AG09319 (cell line): ENCODE data around the gene KLHDC8A.
"Not testable (repeated sequence)": the region's sequence is repeated elsewhere in the genome, so short reads cannot be mapped to it uniquely, and the experiment has no call there.

Experiments used
- DNase-seq: peaks from one replicate; pipeline ENCODE4 v3.0.0-alpha.2; 2010; ENCODE audit warnings: low read depth; ENCODE audit errors: extremely low read depth
- TF ChIP-seq, protein P1 (sequence below): IDR thresholded peaks from 2 replicates; pipeline ENCODE4 v1.5.1; 2011; ENCODE audit warnings: low read depth, mild to moderate bottlenecking, inconsistent platforms, low read length, moderate library complexity

The KLHDC8A gene

DNA sequence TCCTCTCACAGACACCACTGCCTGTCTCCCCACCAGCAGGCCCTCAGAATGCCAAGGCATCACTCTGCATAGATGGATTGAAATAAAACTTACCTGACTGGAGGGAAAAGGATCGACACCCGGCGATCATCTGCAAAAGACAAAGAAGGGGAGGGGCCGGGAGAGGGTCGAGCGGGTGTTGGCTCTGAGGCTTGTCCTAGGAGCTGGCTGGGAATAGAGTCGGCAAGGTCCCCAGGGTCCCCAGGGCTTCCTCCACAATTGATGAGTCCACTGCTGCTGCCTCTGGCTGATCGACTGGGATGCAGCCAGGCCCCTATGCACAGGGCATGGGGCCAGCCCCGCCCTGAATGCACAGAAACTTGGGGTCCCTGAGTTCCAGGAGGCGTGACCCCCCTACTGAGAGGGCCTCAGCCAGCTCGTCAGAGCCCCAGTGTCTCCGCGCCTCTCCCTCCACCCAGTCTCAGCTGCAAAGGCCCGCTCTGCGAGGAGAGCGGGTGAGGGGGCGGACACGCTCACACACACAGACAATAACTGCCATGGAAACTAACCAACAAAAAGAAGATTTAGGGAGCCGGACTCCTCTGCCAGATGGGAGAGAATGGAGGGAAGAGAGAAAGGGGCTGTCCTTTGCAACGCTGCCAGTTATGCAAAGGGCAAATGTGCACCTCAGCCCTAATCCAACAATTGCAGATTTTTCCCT, at the start of gene KLHDC8A:
KLHDC8A (minus strand) TSS at position 483 of the 700 bp plus-strand sequence. CDS start 13,318 bp downstream, outside the sequence.
- TF ChIP-seq, protein P1, sequence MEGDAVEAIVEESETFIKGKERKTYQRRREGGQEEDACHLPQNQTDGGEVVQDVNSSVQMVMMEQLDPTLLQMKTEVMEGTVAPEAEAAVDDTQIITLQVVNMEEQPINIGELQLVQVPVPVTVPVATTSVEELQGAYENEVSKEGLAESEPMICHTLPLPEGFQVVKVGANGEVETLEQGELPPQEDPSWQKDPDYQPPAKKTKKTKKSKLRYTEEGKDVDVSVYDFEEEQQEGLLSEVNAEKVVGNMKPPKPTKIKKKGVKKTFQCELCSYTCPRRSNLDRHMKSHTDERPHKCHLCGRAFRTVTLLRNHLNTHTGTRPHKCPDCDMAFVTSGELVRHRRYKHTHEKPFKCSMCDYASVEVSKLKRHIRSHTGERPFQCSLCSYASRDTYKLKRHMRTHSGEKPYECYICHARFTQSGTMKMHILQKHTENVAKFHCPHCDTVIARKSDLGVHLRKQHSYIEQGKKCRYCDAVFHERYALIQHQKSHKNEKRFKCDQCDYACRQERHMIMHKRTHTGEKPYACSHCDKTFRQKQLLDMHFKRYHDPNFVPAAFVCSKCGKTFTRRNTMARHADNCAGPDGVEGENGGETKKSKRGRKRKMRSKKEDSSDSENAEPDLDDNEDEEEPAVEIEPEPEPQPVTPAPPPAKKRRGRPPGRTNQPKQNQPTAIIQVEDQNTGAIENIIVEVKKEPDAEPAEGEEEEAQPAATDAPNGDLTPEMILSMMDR = no peak
- DNase-seq = no peak

DNA sequence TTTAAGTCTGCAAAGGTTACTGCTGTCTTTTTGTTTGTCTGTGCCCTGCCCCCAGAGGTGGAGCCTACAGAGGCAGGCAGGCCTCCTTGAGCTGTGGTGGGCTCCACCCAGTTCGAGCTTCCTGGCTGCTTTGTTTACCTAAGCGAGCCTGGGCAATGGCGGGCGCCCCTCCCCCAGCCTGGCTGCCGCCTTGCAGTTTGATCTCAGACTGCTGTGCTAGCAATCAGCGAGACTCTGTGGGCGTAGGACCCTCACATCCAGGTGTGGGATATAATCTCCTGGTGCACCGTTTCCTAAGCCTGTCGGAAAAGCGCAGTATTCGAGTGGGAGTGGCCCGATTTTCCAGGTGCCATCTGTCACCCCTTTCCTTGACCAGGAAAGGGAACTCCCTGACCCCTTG, 49.5 kb upstream of the KLHDC8A start:
- DNase-seq = not testable (repeated sequence)

- not testable (repeated sequence) for DNase-seq
Observed at GRCh38 chr1:205404484-205404883, 47.8 kb upstream of the KLHDC8A start.

- DNase-seq = no peak
- TF ChIP-seq, protein P1 = no peak
Observed at GRCh38 chr1:205398586-205398985, 41.9 kb upstream of the KLHDC8A start.

DNA sequence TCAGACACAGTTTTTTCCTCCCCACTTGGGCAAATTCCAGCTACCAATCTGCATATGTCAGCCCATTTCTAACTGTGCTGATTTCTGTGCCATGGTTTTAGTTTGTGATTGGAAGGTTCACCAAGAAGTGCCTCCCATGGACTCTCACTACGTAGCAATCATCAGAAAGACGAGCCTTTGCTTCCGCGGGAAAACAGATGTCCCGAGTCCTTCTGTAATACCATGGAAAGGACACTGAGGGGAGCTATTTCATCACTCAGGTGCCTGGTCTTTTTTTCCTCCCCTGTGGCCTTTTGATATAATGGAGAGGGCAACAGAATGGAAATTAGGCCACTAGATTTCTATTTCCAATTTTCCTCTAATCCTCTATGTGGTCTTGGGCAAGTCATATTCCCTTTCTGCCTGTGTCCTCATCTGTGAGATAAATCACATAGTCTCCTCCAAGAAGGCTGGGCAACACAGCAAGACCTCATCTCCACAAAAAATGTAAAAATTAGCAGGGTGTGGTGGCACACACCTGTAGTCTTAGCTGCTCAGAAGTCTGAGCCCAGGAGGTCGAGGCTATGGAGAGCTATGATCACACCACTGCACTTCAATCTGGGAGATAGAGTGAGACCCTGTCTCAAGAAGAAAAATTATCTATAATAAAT, 40.4 kb upstream of the KLHDC8A start:
- DNase-seq = no peak

DNA sequence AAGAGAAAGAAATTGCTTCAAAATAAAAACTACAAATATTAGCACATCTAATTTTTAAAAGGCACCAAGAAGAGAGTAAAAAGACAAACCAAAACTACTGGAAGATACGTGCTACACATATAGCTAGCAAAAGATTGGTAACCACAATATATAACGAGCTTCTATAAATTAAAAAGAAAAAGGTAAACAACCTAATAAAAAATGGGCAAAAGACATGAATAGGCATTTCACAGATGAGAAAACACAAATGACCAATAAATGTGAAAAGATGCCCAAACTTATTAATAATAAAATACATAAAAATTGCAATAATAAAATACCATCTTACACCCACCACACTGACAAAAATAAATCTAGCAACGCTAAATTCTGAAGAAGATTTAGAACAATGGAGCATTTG, 38.9 kb upstream of the KLHDC8A start:
- DNase-seq = no peak
- TF ChIP-seq, protein P1 = no peak

More for the DNA sequence above, 40.4 kb upstream of the KLHDC8A start:
- TF ChIP-seq, protein P1 = peak; percentile 53

- TF ChIP-seq, protein P1 = no peak
Observed at GRCh38 chr1:205392650-205393049, 35.9 kb upstream of the KLHDC8A start.

GRCh38 chr1:205391386-205391785, 34.7 kb upstream of the KLHDC8A start:
- TF ChIP-seq, protein P1 = no peak
- no peak for DNase-seq

More at GRCh38 chr1:205392650-205393049, 35.9 kb upstream of the KLHDC8A start:
- DNase-seq = no peak
